HG03565 (cell line): ENCODE measurements around the gene IMMP2L.

ENCODE experiments used
- ATAC-seq: cut with Tn5 transposase; IDR thresholded peaks from one replicate; pipeline ENCODE4 v1.9.1; 2021; ENCODE audit warnings: mild to moderate bottlenecking, moderate library complexity; ENCODE audit not compliant: unreplicated experiment

Gene IMMP2L

DNA sequence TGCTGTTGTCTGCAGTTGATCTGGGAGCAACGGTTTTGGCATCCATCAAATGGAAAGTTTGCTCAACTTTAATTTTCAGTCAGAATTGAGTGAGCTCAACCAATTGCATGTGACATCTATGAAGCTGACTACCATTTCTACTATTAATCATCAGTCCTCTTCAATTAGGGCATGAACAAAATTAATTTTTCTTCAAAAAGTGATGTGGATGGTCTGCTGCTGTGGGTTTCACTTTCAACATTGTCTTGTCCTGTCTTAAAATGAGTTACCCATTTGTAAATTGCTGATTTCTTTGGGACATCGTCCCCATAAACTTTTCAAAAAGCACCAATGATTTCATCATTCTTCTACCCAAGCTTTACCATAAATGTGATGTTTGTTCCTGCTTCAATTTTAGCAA lies 648.0 kb downstream of the IMMP2L start:
- ATAC-seq = no peak

GRCh38 chr7:110911632-110912031 lies 650.7 kb downstream of the IMMP2L start:
- ATAC-seq = no peak

GRCh38 chr7:110909117-110909516 lies 653.2 kb downstream of the IMMP2L start:
- ATAC-seq = no peak

DNA sequence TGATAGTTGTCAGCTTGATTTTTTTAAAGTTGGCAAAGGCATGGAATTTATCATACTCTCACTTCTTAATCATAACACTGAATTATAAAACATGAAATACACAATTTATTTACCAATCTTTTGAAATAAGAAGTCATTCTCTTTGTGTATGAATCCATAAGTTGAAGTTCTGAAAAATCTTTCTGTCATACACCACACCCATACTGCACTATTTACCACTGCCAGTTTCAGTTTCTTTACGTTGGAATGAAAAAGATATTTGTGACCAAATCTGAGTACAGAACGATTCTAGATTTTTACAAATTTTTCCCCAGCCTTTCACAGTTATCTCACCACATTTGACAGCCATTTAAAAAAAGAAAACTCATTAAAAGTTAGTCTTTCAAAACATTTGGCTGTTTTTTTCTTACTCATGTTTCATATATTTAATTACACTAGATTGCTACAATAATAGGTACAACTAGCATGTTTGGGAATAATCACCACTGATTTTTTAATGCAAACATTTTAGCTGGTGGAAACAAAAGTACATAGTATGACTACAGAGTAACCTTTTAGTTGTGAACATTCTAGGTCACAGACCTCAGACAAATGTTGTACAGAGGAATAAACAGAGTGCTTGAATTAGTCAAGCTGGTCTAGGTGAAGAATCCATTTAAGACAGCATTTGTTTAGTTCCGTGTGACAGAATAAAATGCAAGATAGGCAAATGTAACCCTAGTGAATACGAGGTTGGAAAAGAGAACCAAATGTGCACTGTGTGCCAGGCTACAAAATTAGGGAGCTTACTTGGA lies 656.3 kb downstream of the IMMP2L start:
- ATAC-seq = no peak

DNA sequence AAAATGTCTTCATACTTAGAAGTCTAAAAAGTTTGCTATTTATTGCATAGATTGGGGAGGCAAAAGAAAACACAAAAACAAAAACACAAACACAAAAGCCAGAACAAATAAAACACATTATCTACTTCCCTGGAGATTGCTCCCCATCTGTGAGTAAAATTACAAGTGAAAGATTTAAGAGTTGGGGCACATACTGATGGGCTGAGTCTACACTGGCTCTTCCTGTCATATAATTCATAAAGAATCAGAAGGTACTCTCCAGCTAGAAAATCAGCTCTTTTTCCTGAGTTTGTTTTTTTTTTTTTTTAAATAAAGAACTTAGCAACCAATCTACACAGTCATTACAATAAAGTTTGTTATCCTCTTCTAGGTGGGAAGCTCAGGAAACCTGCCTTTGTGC lies 663.8 kb downstream of the IMMP2L start:
- no peak for ATAC-seq

DNA sequence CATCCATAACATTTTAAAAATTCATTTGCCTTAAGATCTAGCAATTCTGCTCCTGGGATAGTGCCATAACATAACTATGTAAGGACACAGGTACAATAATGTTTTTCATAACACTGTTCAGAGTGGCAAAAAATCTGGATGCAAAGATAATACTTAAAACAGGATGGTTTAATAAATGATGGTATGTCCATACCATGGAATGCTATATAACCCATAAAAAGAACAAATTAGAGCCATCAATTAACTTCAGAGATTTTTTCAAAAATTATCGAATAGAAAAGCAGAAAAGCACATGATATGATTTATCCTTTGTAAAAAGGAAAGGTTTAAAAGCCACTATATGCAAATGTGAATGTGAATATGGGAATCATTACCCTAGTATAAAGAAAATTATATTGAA lies 664.8 kb downstream of the IMMP2L start:
- ATAC-seq = no peak

DNA sequence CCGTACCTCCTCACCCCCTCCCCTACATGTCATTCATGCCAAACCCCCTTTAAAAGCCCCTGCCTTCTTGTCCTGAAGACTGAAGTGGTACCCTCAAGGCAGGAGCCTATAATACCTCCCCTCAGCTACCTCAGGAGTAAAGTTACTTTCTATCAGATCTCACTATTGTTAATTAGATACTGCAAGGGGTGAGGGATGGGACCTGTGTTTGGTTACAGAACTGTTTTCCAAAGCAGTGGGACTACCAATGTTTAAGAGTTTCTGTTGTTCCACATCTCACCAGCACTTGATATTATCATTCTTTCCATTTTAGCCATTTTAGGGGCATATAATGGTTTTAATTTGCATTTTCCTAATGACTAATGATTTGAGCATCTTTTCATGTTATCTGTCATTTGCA lies 668.2 kb downstream of the IMMP2L start:
- ATAC-seq = no peak

GRCh38 chr7:110891197-110891596 lies 671.1 kb downstream of the IMMP2L start:
- ATAC-seq = no peak

DNA sequence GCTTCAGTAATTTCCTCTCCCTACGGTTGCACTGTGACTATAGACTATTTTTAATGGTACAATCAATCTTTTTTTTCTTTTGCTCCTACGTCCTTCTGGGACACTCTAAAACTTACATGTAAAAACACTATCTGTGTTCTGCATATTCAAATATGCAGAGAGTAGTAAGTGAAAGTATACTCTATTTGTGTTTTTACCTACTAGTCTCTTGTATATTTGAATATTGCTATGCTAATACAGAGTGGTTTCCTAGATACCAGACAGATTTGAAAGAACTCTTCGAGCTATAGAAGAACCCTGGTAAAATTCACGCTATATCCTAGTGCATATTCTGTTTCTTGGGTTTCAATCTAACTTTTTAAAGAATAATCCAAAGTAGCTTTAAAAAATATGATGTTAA lies 672.2 kb downstream of the IMMP2L start:
- no peak for ATAC-seq

DNA sequence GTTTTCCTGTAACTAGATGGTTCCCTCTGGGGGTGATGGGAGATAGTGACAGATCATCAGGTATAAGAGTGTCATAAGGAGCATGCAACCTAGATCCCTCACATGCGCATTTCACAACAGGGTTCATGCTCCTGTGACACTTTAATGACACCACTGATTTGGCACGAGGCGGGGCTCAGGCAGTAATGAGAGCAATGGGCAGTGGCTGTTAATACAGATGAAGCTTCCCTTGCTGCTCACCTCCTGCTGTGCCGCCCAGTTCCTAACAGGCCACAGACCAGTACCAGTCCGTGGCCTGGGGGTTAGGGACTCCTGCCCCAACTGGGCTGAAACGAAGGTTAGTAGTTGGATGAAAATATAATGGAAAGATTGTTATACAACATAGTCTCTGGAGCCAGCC lies 673.0 kb downstream of the IMMP2L start:
- no peak for ATAC-seq

GRCh38 chr7:110888641-110889040 lies 673.7 kb downstream of the IMMP2L start:
- no peak for ATAC-seq

- no peak for ATAC-seq
Measured at GRCh38 chr7:110885474-110885873, 676.8 kb downstream of the IMMP2L start.

DNA sequence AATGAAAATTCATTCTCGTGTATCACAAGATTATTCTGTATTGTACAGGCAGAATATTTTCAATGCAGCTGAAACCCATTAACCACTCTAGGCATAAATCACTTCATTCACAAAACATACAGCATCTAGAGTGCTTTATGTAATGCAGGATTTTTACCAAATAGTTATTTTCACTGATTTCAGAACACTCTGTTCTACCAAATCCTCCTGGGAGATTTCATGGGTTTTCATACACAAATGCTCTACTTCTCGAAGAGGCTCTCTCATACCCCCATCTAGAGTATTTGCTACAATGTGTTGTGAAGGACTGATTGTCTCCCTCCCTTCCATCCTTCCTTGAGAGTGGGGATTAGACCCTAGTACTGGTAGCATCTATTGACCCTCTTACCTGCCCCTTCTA lies 680.6 kb downstream of the IMMP2L start:
- no peak for ATAC-seq

GRCh38 chr7:110880971-110881370 lies 681.3 kb downstream of the IMMP2L start:
- ATAC-seq = no peak

DNA sequence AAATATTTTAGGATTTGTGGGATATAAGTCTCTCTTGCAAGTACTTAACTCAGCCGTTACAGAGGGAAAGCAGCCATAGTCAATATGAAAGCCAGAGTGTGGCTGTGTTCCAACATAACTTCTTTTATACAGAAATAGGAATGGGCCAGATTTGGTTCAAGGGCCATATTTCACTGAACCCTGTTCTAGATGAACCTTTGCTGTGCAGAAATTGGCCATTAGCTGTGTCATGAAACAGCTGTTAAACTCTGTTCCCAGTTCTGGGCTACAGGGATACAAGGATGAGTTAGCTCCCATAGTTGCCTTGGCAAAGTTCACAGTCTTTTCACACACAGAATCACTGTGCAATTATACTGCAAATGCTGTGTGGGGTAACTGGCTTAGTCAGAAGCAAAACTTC lies 685.3 kb downstream of the IMMP2L start:
- no peak for ATAC-seq

DNA sequence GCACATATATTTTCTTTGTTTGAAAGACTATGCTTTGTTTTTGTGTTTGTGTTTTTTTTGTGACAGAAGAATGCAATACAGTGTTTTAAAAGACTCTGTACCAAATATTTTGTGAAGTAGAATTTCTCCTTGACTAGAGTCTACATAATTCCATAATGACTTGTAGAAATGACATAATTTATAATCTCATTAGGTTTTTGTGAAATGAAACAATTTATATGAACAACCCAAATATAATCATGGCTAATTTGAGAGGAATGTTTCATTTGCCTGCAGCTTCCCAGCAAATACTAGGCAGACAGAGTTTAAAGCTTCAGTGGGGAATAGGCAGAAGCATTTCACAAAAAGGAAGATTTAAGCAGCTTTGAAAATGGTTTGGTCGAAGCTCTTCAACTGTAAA lies 686.9 kb downstream of the IMMP2L start:
- ATAC-seq = no peak

GRCh38 chr7:110871856-110872255 lies 690.4 kb downstream of the IMMP2L start:
- ATAC-seq = no peak

GRCh38 chr7:110870926-110871325 lies 691.4 kb downstream of the IMMP2L start:
- ATAC-seq = no peak

DNA sequence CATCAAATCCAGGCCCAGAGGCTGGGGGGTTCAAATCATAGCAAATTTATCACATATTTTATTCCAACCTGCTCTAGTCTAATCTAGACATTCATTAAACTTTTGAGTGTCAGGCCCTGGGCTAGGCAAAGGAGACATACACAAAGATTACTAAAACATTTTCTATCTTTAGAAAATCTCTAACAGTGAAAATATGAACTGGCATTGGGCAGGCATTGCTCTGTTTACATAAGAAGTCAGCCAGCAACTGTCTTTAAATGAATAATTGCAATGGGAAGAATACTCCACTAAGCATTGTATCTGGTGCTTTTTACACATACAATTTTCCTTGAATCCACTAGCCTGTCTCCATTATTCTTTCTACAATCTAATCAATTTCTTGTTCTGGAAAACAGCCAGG lies 693.8 kb downstream of the IMMP2L start:
- ATAC-seq = no peak

GRCh38 chr7:110867771-110868170 lies 694.5 kb downstream of the IMMP2L start:
- no peak for ATAC-seq

- no peak for ATAC-seq
Measured at GRCh38 chr7:110863258-110863657, 699.0 kb downstream of the IMMP2L start.

GRCh38 chr7:110861163-110861562 lies 701.1 kb downstream of the IMMP2L start:
- ATAC-seq = no peak

GRCh38 chr7:110857106-110857505 lies 705.2 kb downstream of the IMMP2L start:
- no peak for ATAC-seq
